T-helper 17 cell (primary cell): ENCODE measurements around the gene CNKSR3. TPM values are rescaled to one million over a fixed set of nuclear protein-coding genes. Genes with fewer than 3 reads are reported as not detected.
A peak's percentile ranks its signal among the peaks of the same experiment; 100 is the strongest.
"Not testable (repeated sequence)": the region's sequence is repeated elsewhere in the genome, so short reads cannot be mapped to it uniquely, and the experiment has no call there.

Experiments used
- ATAC-seq: fragments of 150-1000 bp; cut with Tn5 transposase; 2 replicates; pipeline ENCODE4 v1.10.0; 2021; ENCODE audit warnings: mild to moderate bottlenecking, moderate library complexity
- DNase-seq, 3 donors: peaks; one replicate each; pipeline versions ENCODE4 v3.0.0 to v3.0.0-alpha.2; 2020 to 2021
- H3K9me3 ChIP-seq: one replicate; pipeline ENCODE4 v1.7.0; 2013; ENCODE audit warnings: low read length, mild to moderate bottlenecking; ENCODE audit not compliant: control insufficient read depth, poor library complexity, severe bottlenecking
- H3K27ac Mint-ChIP-seq: one replicate; pipeline ENCODE4 v1.8.0; 2022; ENCODE audit warnings: mild to moderate bottlenecking, moderate library complexity, mixed read lengths
- H3K27me3 Mint-ChIP-seq: one replicate; pipeline ENCODE4 v1.8.0; 2022; ENCODE audit warnings: mixed read lengths
- H3K36me3 Mint-ChIP-seq: one replicate; pipeline ENCODE4 v1.8.0; 2022; ENCODE audit warnings: low read depth, mixed read lengths
- H3K4me1 Mint-ChIP-seq: one replicate; pipeline ENCODE4 v1.8.0; 2022; ENCODE audit warnings: mild to moderate bottlenecking, mixed read lengths
- H3K4me3 Mint-ChIP-seq: one replicate; pipeline ENCODE4 v1.8.0; 2022; ENCODE audit warnings: mild to moderate bottlenecking, moderate library complexity, mixed read lengths
- total RNA-seq, 4 donors: library from RNA in 2 of 4; stranded (reverse) in 2 of 4; gene quantifications; one replicate each; pipeline ENCODE4 v1.2.3 and lab custom pipeline; 2022 to 2026

Gene CNKSR3
- total RNA-seq, 2 donors from 2014 or later, result not detected

DNA sequence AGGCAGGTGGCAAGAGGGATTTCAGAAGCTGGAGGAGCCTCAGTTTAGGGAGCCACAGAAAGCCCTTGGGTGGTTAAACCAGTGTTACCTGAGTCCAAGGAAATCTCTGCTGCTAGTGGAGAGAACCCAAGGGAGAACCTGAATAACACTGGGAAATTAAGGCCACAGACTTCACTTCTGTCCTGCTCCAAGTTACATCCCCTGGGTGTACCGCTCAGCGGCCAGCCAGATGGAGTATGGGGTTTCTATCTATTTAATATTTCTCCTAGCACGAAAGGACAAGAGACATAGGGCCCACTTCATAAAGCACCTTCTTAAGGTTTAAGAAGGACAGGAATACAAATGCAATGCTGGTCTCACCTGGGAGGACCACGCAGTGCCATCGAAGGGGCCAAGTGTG is 5.8 kb upstream of the CNKSR3 start:
- Mint-ChIP-seq H3K36me3 (peaks cover 2% of the 10 kb centered on the region), H3K4me3 (no peak overlapping the region), H3K27me3 (peaks cover 50% of the 10 kb centered on the region), H3K4me1 (peaks cover 2% of the 10 kb centered on the region), H3K27ac (no peak overlapping the region)
- H3K9me3 ChIP-seq, result no peaks in the 10 kb centered on the region
- ATAC-seq, result no peak
- DNase-seq, result no peak

DNA sequence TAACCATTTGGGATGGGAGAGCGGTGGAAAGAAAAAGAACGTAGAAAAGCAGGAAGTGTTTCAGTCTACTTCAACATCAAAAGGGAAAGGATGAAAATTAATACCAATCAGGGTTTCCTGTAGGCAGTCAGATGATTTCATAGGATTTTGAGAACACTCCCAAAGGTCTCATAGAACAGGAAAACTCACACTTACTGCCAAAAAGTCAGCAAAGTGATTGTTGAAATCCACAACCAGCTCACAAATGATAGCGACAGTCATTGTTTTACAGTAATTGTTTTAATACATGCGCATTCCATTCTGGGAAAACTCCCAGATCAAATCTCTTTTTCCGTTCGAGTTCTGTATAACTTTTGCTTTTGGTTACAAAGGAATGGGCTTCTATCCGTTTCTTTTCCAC is 5.3 kb upstream of the CNKSR3 start:
- Mint-ChIP-seq H3K4me1 (peaks cover 2% of the 10 kb centered on the region), H3K36me3 (peaks cover 2% of the 10 kb centered on the region), H3K27me3 (peaks cover 50% of the 10 kb centered on the region), H3K4me3 (no peak overlapping the region), H3K27ac (no peak overlapping the region)
- no peak for ATAC-seq
- no peaks in the 10 kb centered on the region for H3K9me3 ChIP-seq
- DNase-seq, result no peak

DNA sequence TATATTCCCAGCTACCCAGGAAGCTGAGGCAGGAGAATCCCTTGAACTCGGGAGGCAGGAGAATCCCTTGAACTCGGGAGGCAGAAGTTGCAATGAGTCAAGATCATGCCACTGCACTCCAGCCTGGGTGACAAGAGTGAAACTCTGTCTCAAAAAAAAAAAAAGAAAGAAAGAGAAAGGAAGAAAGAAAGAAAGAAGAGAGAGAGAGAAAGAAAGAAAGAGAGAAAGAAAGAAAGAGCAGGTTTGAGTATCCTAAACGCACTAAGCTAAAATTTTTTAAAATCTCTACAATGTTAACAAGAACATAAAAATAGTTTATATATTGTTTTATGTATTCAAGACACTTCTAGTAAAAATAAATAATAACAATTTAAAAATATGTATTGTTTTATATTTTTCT is 4.6 kb upstream of the CNKSR3 start:
- not testable (repeated sequence) for DNase-seq, H3K4me1 Mint-ChIP-seq, H3K9me3 ChIP-seq, H3K4me3 Mint-ChIP-seq, H3K36me3 Mint-ChIP-seq, H3K27ac Mint-ChIP-seq, ATAC-seq
- peaks cover 46% of the 10 kb centered on the region for H3K27me3 Mint-ChIP-seq

DNA sequence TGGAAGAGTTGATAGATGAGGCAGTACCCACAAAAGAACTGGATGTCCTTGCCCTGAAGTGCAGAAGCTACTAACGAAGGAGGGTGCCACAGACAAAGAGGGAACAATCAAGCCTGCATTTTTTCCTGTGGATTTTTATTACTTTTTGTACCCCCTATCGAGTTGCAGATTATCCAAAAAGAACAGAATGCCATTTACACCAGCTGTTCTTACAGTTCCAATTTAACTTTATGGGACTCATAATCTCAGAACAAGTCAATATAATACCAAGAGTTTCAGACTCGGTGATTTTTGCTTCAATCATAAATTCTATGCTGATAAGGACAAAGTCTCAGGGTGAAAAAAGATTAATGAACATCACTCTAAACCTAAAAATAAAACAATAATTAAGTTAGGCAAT is 4.0 kb upstream of the CNKSR3 start:
- Mint-ChIP-seq H3K27me3 (peaks cover 40% of the 10 kb centered on the region), H3K27ac (no peak overlapping the region), H3K36me3 (peaks cover 2% of the 10 kb centered on the region), H3K4me1 (peaks cover 2% of the 10 kb centered on the region), H3K4me3 (no peak overlapping the region)
- H3K9me3 ChIP-seq, result no peaks in the 10 kb centered on the region
- no peak for ATAC-seq
- no peak for DNase-seq

- H3K4me3 Mint-ChIP-seq, result no peak overlapping the region
- no peak overlapping the region for H3K27ac Mint-ChIP-seq
- peaks cover 5% of the 10 kb centered on the region for H3K4me1 Mint-ChIP-seq
- no peak for ATAC-seq
- H3K27me3 Mint-ChIP-seq, result peaks cover 39% of the 10 kb centered on the region
- H3K9me3 ChIP-seq, result no peaks in the 10 kb centered on the region
- no peak for DNase-seq
- peaks cover 2% of the 10 kb centered on the region for H3K36me3 Mint-ChIP-seq
Observed at GRCh38 chr6:154513601-154514320, 3.3 kb upstream of the CNKSR3 start.

DNA sequence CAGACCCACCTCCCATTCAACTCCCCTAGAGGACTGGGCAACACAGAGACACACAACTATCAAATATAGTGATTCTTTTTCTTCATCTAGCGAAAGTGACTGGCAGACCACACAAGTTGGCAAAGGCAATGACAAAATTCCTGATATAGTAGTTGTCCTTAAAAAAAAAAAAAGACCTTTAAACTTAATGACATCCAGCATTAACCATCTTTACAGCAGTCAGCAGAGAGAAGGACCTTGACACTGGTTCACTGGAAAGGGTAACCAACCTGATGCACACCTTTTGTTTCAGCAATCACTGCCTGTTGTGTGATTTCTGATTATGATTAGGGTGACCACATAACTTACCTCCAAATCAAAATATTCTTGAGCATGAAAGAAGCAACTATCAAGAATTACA is 1.7 kb upstream of the CNKSR3 start:
- no peak for DNase-seq
- no peak for ATAC-seq
- H3K9me3 ChIP-seq, result no peaks in the 10 kb centered on the region
- Mint-ChIP-seq H3K4me1 (peaks cover 6% of the 10 kb centered on the region), H3K27me3 (peaks cover 52% of the 10 kb centered on the region), H3K27ac (no peak overlapping the region), H3K4me3 (no peak overlapping the region), H3K36me3 (peaks cover 3% of the 10 kb centered on the region)

DNA sequence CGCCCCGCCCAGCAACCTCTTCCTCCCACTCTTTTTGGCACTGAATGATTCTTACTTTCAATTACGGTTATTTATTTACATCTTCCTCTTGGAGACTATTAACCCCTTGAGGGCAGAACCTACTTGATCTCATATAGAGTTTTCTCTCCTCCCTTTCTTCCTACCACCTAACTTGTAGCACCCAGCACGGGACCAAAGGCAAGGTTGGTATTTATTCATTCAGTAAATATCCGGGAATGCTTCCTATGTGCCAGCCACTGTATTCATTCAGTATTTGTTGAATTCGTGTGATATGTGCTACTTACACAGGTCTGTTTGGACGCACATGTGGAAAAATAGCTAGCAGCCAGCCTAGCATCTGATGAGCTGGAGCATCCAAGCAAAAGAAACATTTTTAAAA is 1.3 kb upstream of the CNKSR3 start:
- no peak for ATAC-seq
- DNase-seq, result no peak
- peaks cover 6% of the 10 kb centered on the region for H3K4me1 Mint-ChIP-seq
- H3K9me3 ChIP-seq, result no peaks in the 10 kb centered on the region
- H3K27ac Mint-ChIP-seq, result no peak overlapping the region
- peaks cover 3% of the 10 kb centered on the region for H3K36me3 Mint-ChIP-seq
- H3K27me3 Mint-ChIP-seq, result peaks cover 56% of the 10 kb centered on the region
- H3K4me3 Mint-ChIP-seq, result no peak overlapping the region

DNA sequence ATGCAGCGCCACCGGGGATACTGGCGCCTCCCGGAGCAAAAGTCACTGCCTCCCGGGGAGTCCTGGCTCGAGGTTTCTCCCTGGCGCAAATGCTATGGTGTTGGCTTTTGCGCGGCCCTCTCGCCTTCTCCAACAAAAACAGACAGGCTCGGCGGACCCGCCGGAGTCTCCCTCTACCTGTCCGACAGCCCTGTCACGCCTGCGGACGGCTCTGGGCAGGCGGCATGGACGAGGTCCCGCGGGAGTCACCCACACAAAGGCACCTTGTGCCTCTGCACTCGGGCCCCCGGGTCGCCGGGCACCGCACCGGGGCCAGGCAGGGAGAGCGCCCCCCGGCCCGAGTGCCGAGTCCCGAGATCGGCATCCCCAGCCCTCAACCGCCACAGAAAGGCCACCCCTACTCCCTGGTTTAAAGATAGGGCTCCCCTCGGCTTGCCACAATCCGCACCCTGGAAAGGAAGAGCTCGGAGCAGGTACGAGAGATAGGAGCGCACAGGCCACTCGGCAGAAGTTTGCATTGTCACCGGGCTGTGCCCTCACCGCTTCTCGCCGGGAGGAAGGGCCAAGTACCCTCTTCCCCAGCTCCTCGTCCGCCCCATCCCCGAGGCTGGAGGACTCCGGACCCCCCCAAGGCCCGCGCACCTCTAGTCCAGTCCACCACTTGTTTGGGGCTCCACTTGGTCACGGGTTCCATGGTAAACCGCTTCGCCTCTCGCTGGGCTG is 903 bp downstream of the CNKSR3 start:
- DNase-seq, result no peak
- ATAC-seq, result no peak
- Mint-ChIP-seq H3K27ac (no peak overlapping the region), H3K4me1 (peaks cover 4% of the 10 kb centered on the region), H3K4me3 (peak overlapping the region; percentile 63), H3K36me3 (peaks cover 3% of the 10 kb centered on the region), H3K27me3 (peaks cover 53% of the 10 kb centered on the region)
- H3K9me3 ChIP-seq, result no peaks in the 10 kb centered on the region

- no peak overlapping the region for H3K27ac Mint-ChIP-seq
- H3K4me3 Mint-ChIP-seq, result peak overlapping the region; percentile 63
- peaks cover 4% of the 10 kb centered on the region for H3K4me1 Mint-ChIP-seq
- peaks cover 3% of the 10 kb centered on the region for H3K36me3 Mint-ChIP-seq
- DNase-seq (no peak), ATAC-seq (no peak)
- H3K9me3 ChIP-seq, result no peaks in the 10 kb centered on the region
- peaks cover 61% of the 10 kb centered on the region for H3K27me3 Mint-ChIP-seq
Observed at GRCh38 chr6:154508573-154509375, 1.7 kb downstream of the CNKSR3 start.

GRCh38 chr6:154506991-154507898 is 3.2 kb downstream of the CNKSR3 start:
- Mint-ChIP-seq H3K36me3 (peaks cover 2% of the 10 kb centered on the region), H3K27me3 (peaks cover 59% of the 10 kb centered on the region), H3K4me1 (peaks cover 4% of the 10 kb centered on the region), H3K4me3 (no peak overlapping the region), H3K27ac (no peak overlapping the region)
- H3K9me3 ChIP-seq, result no peaks in the 10 kb centered on the region
- ATAC-seq (no peak), DNase-seq (no peak)

- no peaks in the 10 kb centered on the region for H3K9me3 ChIP-seq
- H3K4me1 Mint-ChIP-seq, result peaks cover 4% of the 10 kb centered on the region
- peaks cover 52% of the 10 kb centered on the region for H3K27me3 Mint-ChIP-seq
- ATAC-seq, result no peak
- peaks cover 2% of the 10 kb centered on the region for H3K36me3 Mint-ChIP-seq
- H3K27ac Mint-ChIP-seq, result no peak overlapping the region
- H3K4me3 Mint-ChIP-seq, result no peak overlapping the region
- no peak for DNase-seq
Observed at GRCh38 chr6:154506582-154506981, 3.9 kb downstream of the CNKSR3 start.

DNA sequence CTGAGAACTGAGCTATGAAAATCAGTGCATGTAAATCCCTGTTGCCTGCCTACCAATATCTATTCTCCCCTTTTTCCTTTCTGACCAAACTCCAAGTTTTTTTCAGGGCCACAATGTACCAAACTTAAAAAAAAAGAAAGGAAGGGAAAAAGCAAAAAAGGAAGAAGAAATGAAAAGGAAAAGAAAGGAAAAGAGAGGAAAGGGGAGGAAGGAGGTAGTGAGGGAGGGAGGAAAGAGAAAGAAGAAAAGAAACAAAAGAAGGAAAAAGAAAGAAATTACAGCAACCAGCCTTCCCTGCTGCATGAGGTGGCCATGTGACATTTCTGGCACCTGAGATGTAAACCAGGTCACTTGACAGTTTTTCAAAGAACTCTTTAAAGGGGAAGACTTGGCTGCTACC is 4.4 kb downstream of the CNKSR3 start:
- H3K27me3 Mint-ChIP-seq, result peaks cover 51% of the 10 kb centered on the region
- no peak overlapping the region for H3K27ac Mint-ChIP-seq
- no peaks in the 10 kb centered on the region for H3K9me3 ChIP-seq
- no peak for ATAC-seq
- peaks cover 4% of the 10 kb centered on the region for H3K4me1 Mint-ChIP-seq
- DNase-seq, result no peak
- peaks cover 2% of the 10 kb centered on the region for H3K36me3 Mint-ChIP-seq
- H3K4me3 Mint-ChIP-seq, result no peak overlapping the region
